Mesodermal cell (in vitro differentiated cells): ENCODE data around the gene PITPNB.

ENCODE experiments used
- H3K27ac ChIP-seq: 2 replicates; pipeline ENCODE4 v1.7.0; 2013; ENCODE audit warnings: mild to moderate bottlenecking, low read depth, low read length, moderate library complexity; ENCODE audit not compliant: severe bottlenecking
- H3K36me3 ChIP-seq: 2 replicates; pipeline ENCODE4 v1.7.1; 2013; ENCODE audit warnings: mild to moderate bottlenecking, low read length, moderate library complexity; ENCODE audit not compliant: control insufficient read depth, insufficient read depth
- H3K4me1 ChIP-seq: one replicate; pipeline ENCODE4 v1.7.1; 2013; ENCODE audit warnings: mild to moderate bottlenecking, low read length; ENCODE audit not compliant: insufficient read depth, control insufficient read depth, poor library complexity, severe bottlenecking
- H3K4me3 ChIP-seq: 2 replicates; pipeline ENCODE4 v1.7.0; 2013; ENCODE audit warnings: low read length, control low read depth, mild to moderate bottlenecking; ENCODE audit not compliant: insufficient read depth, poor library complexity, severe bottlenecking; ENCODE audit errors: extremely low read depth
- H3K9me3 ChIP-seq: 2 replicates; pipeline ENCODE4 v1.7.1; 2013; ENCODE audit warnings: mild to moderate bottlenecking, low read length, moderate library complexity; ENCODE audit not compliant: control insufficient read depth
- WGBS, 2 experiments: methylation state at CpG; one replicate each; pipeline ENCODE4 v1.1.5; 2013; ENCODE audit warnings: missing lambda C conversion rate in 2 of 2; ENCODE audit not compliant: insufficient coverage in 2 of 2; 5-methylcytosine and 5-hydroxymethylcytosine counted together

PITPNB gene

GRCh38 chr22:27918341-27919221 lies 475 bp downstream of the PITPNB start:
- H3K4me3 ChIP-seq, result peak overlapping the region; percentile 75
- H3K27ac ChIP-seq, result peak overlapping the region; percentile 86
- H3K9me3 ChIP-seq, result no peaks in the 10 kb centered on the region
- H3K4me1 ChIP-seq, result peaks cover 21% of the 10 kb centered on the region
- peaks cover 12% of the 10 kb centered on the region for H3K36me3 ChIP-seq
- WGBS, 2 experiments, result 0 to 1% methylated on average over 40 to 43 of the region's 60 CpGs

GRCh38 chr22:27915986-27916385 lies 3.1 kb downstream of the PITPNB start:
- H3K4me3 ChIP-seq, result no peak overlapping the region
- H3K4me1 ChIP-seq, result peaks cover 28% of the 10 kb centered on the region
- no peak overlapping the region for H3K27ac ChIP-seq
- H3K9me3 ChIP-seq, result no peaks in the 10 kb centered on the region
- H3K36me3 ChIP-seq, result peaks cover 9% of the 10 kb centered on the region

- Histone ChIP-seq H3K4me1 (peaks cover 28% of the 10 kb centered on the region), H3K27ac (peak overlapping the region; percentile 94), H3K36me3 (peaks cover 30% of the 10 kb centered on the region), H3K9me3 (no peaks in the 10 kb centered on the region), H3K4me3 (no peak overlapping the region)
These were observed 5.8 kb downstream of the PITPNB start for GRCh38 chr22:27913162-27913741.

- Histone ChIP-seq H3K4me3 (no peak overlapping the region), H3K36me3 (peaks cover 39% of the 10 kb centered on the region), H3K9me3 (no peaks in the 10 kb centered on the region), H3K27ac (no peak overlapping the region), H3K4me1 (peaks cover 28% of the 10 kb centered on the region)
These were observed 7.0 kb downstream of the PITPNB start for GRCh38 chr22:27912101-27912500.

GRCh38 chr22:27911330-27911729 lies 7.7 kb downstream of the PITPNB start:
- Histone ChIP-seq H3K4me1 (peaks cover 28% of the 10 kb centered on the region), H3K9me3 (no peaks in the 10 kb centered on the region), H3K27ac (no peak overlapping the region), H3K4me3 (no peak overlapping the region), H3K36me3 (peaks cover 47% of the 10 kb centered on the region)
- no CpG with 5 or more reads among the region's 1 CpG for WGBS, 2 experiments

GRCh38 chr22:27906241-27906640 lies 12.8 kb downstream of the PITPNB start:
- Histone ChIP-seq H3K4me1 (no peaks in the 10 kb centered on the region), H3K27ac (no peak overlapping the region), H3K4me3 (no peak overlapping the region), H3K9me3 (no peaks in the 10 kb centered on the region), H3K36me3 (peaks cover 85% of the 10 kb centered on the region)
- WGBS, 2 experiments, result 100% methylated on average over 1 of the region's 2 CpGs; no CpG with 5 or more reads in 1 of the 2 experiments

GRCh38 chr22:27905653-27906052 lies 13.4 kb downstream of the PITPNB start:
- no peaks in the 10 kb centered on the region for H3K4me1 ChIP-seq
- peaks cover 85% of the 10 kb centered on the region for H3K36me3 ChIP-seq
- H3K4me3 ChIP-seq, result no peak overlapping the region
- H3K27ac ChIP-seq, result no peak overlapping the region
- H3K9me3 ChIP-seq, result no peaks in the 10 kb centered on the region
- 90 to 97% methylated on average over 2 to 3 of the region's 4 CpGs for WGBS, 2 experiments

- no peak overlapping the region for H3K27ac ChIP-seq
- no CpG with 5 or more reads among the region's 3 CpGs for WGBS, 2 experiments
- H3K4me1 ChIP-seq, result no peaks in the 10 kb centered on the region
- no peak overlapping the region for H3K4me3 ChIP-seq
- no peaks in the 10 kb centered on the region for H3K9me3 ChIP-seq
- peaks cover 83% of the 10 kb centered on the region for H3K36me3 ChIP-seq
These were observed 15.1 kb downstream of the PITPNB start for GRCh38 chr22:27903805-27904473.

- Histone ChIP-seq H3K27ac (no peak overlapping the region), H3K36me3 (peaks cover 90% of the 10 kb centered on the region), H3K4me3 (no peak overlapping the region), H3K9me3 (no peaks in the 10 kb centered on the region), H3K4me1 (no peaks in the 10 kb centered on the region)
- no CpG with 5 or more reads among the region's 1 CpG for WGBS, 2 experiments
These were observed 18.9 kb downstream of the PITPNB start for GRCh38 chr22:27900153-27900552.

GRCh38 chr22:27896245-27896644 lies 22.8 kb downstream of the PITPNB start:
- H3K9me3 ChIP-seq, result no peaks in the 10 kb centered on the region
- no peaks in the 10 kb centered on the region for H3K4me1 ChIP-seq
- H3K4me3 ChIP-seq, result no peak overlapping the region
- peak overlapping the region; percentile 16 for H3K27ac ChIP-seq
- H3K36me3 ChIP-seq, result peaks cover 95% of the 10 kb centered on the region
- WGBS, 2 experiments, result 92 to 94% methylated on average over 6 of the region's 6 CpGs

GRCh38 chr22:27895600-27895999 lies 23.5 kb downstream of the PITPNB start:
- no peak overlapping the region for H3K27ac ChIP-seq
- no peak overlapping the region for H3K4me3 ChIP-seq
- no peaks in the 10 kb centered on the region for H3K4me1 ChIP-seq
- no peaks in the 10 kb centered on the region for H3K9me3 ChIP-seq
- WGBS, 2 experiments, result 79 to 90% methylated on average over 2 to 3 of the region's 4 CpGs
- peaks cover 95% of the 10 kb centered on the region for H3K36me3 ChIP-seq
